MV-4-11 (cell line): Measurements from ENCODE around the gene CDC42EP3.

ENCODE experiments used
- DNase-seq: peaks from one replicate; lab custom pipeline; 2025; lab: John Stamatoyannopoulos, UW

CDC42EP3 gene, protein sequence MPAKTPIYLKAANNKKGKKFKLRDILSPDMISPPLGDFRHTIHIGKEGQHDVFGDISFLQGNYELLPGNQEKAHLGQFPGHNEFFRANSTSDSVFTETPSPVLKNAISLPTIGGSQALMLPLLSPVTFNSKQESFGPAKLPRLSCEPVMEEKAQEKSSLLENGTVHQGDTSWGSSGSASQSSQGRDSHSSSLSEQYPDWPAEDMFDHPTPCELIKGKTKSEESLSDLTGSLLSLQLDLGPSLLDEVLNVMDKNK

DNA sequence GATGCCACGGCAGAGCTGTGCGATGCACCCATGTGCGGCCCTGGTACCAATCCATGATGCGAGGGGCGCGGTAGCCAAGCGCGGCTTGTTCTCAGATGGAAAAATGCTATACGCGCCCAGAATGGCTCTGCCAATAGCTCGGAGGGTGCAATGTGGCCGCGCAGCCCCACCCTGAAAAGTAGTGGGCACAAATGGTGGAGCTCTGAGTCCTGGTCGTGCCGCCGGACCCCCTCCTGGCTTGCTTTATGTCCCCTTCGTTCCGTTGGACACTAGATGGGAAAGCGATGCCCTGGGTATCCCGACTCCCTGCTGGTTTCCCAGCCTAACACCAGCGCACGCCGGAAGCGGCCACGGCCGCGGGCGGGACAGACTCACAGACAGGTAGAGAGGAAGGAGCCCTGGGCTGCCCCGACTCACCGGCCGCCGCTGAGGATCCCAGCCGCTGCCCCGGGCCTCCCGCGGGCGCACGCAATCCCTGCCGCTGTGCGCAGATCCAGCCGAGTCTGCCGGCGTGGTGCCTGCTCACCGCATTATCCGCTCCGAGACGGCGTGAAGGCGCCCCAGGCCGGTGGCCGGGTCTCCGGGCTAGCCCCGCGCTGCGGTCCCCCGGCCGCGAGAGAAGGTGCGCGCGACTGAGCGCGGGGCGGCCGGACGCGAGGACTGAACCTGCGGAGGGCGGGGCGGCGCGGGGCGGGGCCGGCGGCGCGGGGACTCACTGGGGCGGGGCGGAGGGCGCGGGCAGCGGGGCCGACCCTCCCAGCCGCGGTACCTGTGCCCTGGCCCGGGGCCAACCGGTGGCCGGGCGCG lies at the start of gene CDC42EP3:
Gene CDC42EP3, minus strand, starts transcription at position 634 of the 807 bp plus-strand sequence. CDS start 25,055 bp downstream, outside the sequence.
- DNase-seq, result no peak

- no peak for DNase-seq
These were observed 49.7 kb upstream of the CDC42EP3 start for GRCh38 chr2:37721201-37721560.

GRCh38 chr2:37720533-37721200 lies 49.2 kb upstream of the CDC42EP3 start:
- peak; percentile 66 for DNase-seq

- DNase-seq, result no peak
These were observed 47.2 kb upstream of the CDC42EP3 start for GRCh38 chr2:37718515-37719161.

DNA sequence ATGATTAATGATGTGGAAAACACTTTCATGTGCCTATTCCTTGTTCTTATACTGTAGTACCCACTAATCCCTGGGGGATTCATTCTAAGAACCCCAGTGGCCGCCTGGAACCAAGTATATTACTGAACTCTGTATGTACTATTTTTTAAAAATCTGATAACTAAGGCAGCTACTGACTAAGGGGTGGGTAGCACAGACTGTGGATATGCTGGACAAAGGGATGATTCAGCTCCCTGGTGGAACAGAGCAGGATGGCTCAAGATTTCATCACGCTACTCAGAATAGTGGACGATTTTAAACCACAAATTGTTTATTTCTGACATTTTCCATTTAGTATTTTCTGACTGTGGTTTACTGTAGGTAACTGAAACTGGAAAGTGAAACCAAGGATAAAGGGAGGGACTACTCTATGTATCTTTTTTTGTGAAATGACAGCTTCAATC lies 41.8 kb upstream of the CDC42EP3 start:
- peak; percentile 96 for DNase-seq

GRCh38 chr2:37711831-37712230 lies 40.4 kb upstream of the CDC42EP3 start:
- no peak for DNase-seq

DNA sequence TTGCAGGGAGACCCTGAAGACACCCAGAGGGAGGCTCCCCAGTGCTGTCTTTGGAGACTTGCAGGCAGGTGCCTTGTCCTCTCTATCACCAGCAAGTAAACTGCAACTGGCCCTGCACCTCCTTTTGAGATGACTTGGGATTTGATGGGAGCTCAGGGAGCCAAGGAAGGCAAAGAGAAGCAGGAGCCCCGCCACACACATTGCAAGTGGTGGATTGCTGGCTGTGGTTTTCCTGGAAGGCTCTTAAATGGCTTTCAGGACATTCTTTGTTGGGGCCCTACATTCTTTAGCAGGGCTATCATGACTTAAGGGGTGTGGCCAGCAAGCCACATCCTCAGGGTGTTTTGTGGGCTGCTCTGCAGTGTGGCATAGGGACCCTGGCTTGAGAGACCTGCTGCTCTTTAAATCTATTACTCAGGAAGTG lies 39.9 kb upstream of the CDC42EP3 start:
- peak; percentile 95 for DNase-seq

GRCh38 chr2:37709111-37709510 lies 37.7 kb upstream of the CDC42EP3 start:
- DNase-seq, result no peak

DNA sequence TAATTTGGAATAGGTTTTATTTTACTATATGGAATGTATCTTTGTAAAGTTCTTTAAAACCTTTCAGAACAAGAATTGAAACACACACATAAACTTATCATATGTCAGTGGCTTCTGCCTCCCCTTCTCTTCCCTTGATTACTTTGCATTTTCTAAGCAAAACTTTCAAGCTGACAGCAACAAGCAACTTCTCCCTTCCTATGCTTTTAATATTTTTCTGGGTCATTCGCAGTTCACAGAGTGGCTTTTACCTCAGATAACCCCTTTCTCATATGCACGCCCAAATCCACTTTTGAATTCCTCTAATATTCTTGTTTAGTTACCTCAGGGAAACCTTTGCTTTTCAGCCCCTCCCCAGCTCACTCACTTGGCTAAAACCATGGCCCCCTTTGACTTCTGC lies 36.7 kb upstream of the CDC42EP3 start:
- peak; percentile 59 for DNase-seq

GRCh38 chr2:37707393-37707792 lies 36.0 kb upstream of the CDC42EP3 start:
- no peak for DNase-seq

DNA sequence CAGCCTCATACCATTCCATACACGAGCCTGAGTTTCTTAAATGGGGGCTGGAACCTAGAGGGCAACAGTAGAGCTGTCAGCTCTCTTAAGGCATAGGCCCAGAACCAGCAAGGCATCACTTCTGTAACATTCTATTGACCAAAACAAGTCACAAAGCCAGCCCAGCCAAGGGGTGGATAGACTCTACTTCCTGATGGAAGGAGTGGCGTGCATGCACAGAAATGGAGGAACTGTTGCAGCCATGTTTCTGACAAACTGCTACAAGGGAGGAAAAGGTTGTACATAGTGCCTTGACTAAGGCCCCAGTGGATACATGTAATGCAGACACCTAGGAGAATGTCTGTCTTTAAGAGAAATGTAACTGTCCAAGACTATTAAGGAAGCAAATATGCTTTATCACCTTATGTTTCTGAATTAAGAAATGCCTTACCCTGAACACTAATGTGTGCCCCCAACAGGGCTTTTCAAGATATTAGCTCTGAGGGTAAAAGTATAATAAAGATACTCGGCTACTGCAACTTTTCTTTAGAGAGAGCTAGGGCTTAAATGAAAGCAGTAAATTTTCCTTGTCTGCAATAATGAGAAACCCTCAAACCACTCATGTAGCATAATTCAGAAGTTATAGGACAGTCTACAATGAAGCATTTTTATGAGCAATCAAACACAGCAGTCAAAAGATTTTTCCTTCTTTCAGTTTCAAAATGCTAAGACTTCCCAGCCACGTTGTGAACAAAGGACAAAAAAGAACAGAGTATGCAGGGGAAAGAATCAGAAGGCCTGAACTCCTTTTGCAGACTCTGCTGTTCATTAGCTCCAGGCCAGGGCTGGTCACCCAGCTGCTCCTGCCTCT lies 35.1 kb upstream of the CDC42EP3 start:
- DNase-seq, result peak; percentile 23

GRCh38 chr2:37705191-37705590 lies 33.7 kb upstream of the CDC42EP3 start:
- DNase-seq, result no peak

DNA sequence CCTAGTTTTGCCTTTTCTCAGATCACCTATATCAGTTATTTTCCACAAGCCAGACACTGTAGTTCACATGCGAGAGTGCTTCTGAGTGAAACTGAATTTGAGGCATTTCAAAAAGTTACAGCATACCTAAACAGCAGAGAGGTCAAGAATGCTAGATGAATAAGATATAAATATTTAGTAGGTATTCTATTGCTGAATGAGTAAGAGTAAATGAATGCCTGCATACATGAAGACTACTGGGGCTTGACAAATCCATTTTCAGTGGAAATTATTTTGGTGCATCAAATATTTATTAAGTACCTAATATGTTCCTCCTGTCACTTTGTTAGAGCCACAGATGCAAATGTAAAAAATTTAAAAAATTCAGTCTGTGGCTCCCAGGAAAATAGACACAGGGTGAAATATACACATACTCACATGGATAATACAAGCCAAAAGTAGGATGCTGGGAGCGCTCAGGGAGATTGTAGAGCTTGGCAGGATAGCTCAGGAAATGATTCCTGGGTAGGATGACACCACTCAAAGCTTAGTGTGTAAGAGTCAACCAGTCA lies 27.6 kb upstream of the CDC42EP3 start:
- DNase-seq, result no peak

DNA sequence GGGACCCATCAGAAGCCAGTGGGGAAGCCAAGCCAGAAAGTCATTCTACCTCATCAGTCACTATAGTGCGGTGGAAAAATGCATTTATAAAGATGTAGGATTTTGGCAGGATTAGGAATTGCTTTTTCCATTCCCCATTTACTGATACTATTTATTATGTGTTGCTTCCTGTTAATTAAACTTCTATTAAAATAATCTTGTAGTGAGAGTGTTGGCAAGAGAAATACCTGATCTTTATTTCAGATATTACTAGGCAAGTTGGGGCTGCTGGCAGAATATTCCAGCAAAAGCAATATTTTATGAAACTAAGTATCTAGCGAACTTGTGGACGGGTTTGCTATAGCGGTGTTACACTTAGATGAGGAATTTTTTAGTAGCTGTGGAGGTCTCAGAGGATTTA lies 23.9 kb upstream of the CDC42EP3 start:
- no peak for DNase-seq

GRCh38 chr2:37692711-37693110 lies 21.3 kb upstream of the CDC42EP3 start:
- no peak for DNase-seq

GRCh38 chr2:37689751-37690150 lies 18.3 kb upstream of the CDC42EP3 start:
- DNase-seq, result no peak

- no peak for DNase-seq
These were observed 17.5 kb upstream of the CDC42EP3 start for GRCh38 chr2:37688771-37689468.

DNA sequence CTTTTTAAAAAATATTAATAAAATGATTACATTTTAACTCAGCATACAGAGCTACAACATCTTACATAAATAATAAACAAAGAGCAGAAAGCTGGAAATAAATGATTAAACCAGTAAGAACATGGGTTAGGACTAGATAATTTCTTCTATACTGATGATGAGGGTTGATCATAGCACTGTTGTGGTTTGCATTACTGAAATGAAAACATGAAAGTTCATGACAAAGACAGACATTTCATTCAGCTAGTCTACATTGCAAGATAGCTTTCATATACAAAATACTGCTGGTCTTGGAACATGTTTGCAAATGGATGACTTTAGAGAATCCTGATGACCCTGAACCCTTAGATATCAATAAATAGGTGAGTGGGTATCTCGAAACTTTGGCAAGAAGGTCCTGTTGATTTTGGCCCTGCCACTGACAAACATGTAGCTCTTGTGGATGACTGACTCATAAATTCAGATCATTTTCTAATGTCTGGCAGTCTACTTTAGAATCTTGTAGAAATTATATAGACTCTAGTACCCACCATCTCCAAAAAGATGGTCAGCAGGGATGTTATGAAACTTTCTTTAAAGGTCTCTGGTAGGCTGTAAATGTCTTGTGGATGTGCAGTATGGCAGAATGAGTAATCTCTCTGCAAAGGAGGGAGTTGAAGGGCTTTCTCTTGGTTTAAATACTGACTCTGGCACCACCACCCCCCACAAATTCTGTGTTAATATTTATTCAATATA lies 15.5 kb upstream of the CDC42EP3 start:
- no peak for DNase-seq

DNA sequence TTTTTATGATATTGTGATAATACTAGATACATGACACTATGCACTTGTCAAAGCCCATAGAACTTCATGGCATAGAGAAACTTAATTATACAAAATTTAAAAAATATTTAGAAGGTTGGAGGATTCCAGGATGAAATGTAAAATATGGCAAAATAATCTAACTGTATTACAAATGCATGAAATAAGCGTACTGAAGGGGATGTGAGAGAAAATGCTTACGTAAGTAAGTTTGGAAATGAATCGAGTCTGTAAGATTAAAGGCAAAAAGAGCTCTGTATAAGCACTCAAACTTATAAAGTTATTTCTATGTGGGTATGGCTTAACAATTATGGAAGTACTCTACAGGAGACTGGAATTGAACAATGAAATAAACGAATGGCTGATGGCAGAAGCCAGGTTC lies 13.4 kb upstream of the CDC42EP3 start:
- DNase-seq, result no peak
